Fibroblast of the aortic adventitia (primary cell): ENCODE data around the gene SNED1. TPM values are rescaled to one million over a fixed set of nuclear protein-coding genes. Genes with fewer than 3 reads are reported as not detected.

Experiments
- DNase-seq: peaks from one replicate; pipeline ENCODE4 v3.0.0-alpha.2; 2010; ENCODE audit warnings: low read depth
- H3K4me3 ChIP-seq: 2 replicates; pipeline ENCODE4 v1.5.1; 2011; ENCODE audit warnings: low read depth, mild to moderate bottlenecking, control low read depth, low read length, moderate library complexity
- CTCF ChIP-seq: IDR thresholded peaks from 2 replicates; pipeline ENCODE4 v1.5.1; 2011; ENCODE audit warnings: mild to moderate bottlenecking, low read length, control low read depth, inconsistent platforms; ENCODE audit not compliant: insufficient read depth
- total RNA-seq: library from RNA; depleted of rRNA; stranded (reverse); fragments of >200 nt; gene quantifications from 2 replicates; pipeline ENCODE4 v1.2.3, GENCODE V29; 2012; ENCODE audit warnings: low replicate concordance

SNED1 gene
- total RNA-seq, 1 donor: 77.5 TPM

DNA sequence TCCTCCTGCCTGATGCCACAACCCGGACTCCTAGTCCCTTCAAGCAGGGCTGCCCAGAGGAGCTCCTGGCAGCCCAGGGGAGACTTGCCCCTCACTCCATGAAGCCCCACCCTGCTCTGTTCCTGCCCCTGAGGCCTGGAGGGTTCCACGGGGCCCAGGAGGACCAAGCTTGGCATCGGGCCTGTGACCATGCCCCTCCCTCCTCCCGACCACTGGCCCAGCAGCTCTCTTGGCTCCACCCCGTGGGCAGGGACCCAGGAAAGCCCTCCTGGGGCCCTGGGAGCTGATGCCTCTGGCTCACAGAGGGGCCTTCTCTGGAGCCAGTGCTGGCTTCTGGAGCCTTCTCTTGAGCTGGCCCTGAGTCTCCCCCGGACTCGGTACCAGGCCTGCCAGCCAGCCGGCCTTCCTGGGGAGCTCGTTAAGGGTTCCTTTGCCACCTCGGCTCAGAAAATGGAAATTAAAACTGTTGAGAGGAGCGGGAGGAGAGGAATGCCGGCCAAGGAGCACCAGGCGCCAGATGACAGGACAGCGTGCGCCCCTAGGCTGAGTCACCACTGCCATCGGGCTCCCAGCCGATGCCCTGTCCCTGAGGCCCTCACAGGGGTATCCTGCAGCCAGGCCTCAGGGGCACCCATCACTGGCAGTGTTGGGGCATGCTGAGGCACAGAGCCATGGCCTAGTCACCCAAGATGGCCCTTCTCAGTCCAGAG is 40.6 kb upstream of the SNED1 start:
- H3K4me3 ChIP-seq: no peak overlapping the region
- DNase-seq: no peak
- TF ChIP-seq CTCF: no peak

GRCh38 chr2:240958366-240959213 is 39.8 kb upstream of the SNED1 start:
- no peak overlapping the region for H3K4me3 ChIP-seq
- no peak for DNase-seq
- no peak for TF ChIP-seq CTCF

- H3K4me3 ChIP-seq: no peak overlapping the region
- TF ChIP-seq CTCF: no peak
- no peak for DNase-seq
These were observed 39.0 kb upstream of the SNED1 start for GRCh38 chr2:240959214-240959940.

DNA sequence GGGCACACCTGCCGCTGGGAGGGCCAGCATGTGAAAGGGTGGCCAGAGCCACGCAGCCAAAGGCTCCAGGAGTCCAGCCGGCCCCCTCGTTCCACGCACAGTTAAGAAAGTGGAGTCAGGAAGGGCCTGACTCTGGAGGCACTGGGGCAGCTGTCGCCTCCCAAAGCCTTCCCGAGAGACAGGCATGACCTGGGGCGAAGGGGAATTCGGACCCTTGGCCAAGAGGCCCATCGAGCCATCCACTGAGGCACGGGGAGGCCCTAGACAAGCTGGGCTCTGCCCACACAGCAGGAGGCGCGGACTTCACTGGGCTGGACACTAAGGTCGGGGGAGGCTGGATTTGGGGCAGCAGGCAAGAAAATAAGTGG is 38.5 kb upstream of the SNED1 start:
- no peak for DNase-seq
- no peak overlapping the region for H3K4me3 ChIP-seq
- no peak for TF ChIP-seq CTCF

- H3K4me3 ChIP-seq: no peak overlapping the region
- TF ChIP-seq CTCF: no peak
- peak; percentile 43 for DNase-seq
These were observed 38.0 kb upstream of the SNED1 start for GRCh38 chr2:240960309-240960970.
